Measurements from ENCODE around the gene DRC7.
A peak's percentile ranks its signal among the peaks of the same experiment; 100 is the strongest.

The DRC7 gene

GRCh38 chr16:57694725-57695679, at the start of gene DRC7:
TSS of gene DRC7 (plus strand) at chr16:57694806. CDS start at chr16:57697950, 3,144 bp downstream.
- no peak for TF ChIP-seq CTCF (IDR thresholded peaks at IDR 0.05; ENCODE audit: low read depth, low read length)
- peak; percentile 70 for DNase-seq
- H3K36me3 ChIP-seq = no peaks in the 10 kb centered on the region
- no peak within 1 kb of the TSS; the same call in 1 of the 2 replicates for H3K4me3 ChIP-seq (ENCODE audit: low read depth, low read length)
- no peaks in the 10 kb centered on the region for H3K9me3 ChIP-seq (ENCODE audit: severe bottlenecking)
- H3K27ac ChIP-seq = no peak within 1 kb of the TSS; the same call in 1 of the 2 replicates
- no peaks in the 10 kb centered on the region for H3K27me3 ChIP-seq (ENCODE audit: insufficient read depth, low read depth, severe bottlenecking)

GRCh38 chr16:57645169-57645568, 49.4 kb upstream of the DRC7 start:
- no peak for TF ChIP-seq CTCF (IDR thresholded peaks at IDR 0.05; ENCODE audit: low read depth, low read length)
- no peaks in the 10 kb centered on the region for H3K9me3 ChIP-seq (ENCODE audit: severe bottlenecking)
- H3K27me3 ChIP-seq (ENCODE audit: insufficient read depth, low read depth, severe bottlenecking) = no peaks in the 10 kb centered on the region
- H3K36me3 ChIP-seq = no peaks in the 10 kb centered on the region
- DNase-seq = no peak
- no peak overlapping the region for H3K27ac ChIP-seq
- no peak overlapping the region for H3K4me3 ChIP-seq (ENCODE audit: low read depth, low read length)

- Histone ChIP-seq H3K27ac (no peak overlapping the region), H3K4me3 (ENCODE audit: low read depth, low read length) (no peak overlapping the region), H3K27me3 (ENCODE audit: insufficient read depth, low read depth, severe bottlenecking) (no peaks in the 10 kb centered on the region), H3K36me3 (no peaks in the 10 kb centered on the region), H3K9me3 (ENCODE audit: severe bottlenecking) (no peaks in the 10 kb centered on the region)
- TF ChIP-seq CTCF (IDR thresholded peaks at IDR 0.05; ENCODE audit: low read depth, low read length) = no peak
- no peak for DNase-seq
Measured at GRCh38 chr16:57645691-57646387, 48.8 kb upstream of the DRC7 start.

GRCh38 chr16:57646388-57647039, 48.1 kb upstream of the DRC7 start:
- DNase-seq = no peak
- H3K27ac ChIP-seq = no peak overlapping the region
- H3K4me3 ChIP-seq (ENCODE audit: low read depth, low read length) = no peak overlapping the region
- H3K27me3 ChIP-seq (ENCODE audit: insufficient read depth, low read depth, severe bottlenecking) = no peaks in the 10 kb centered on the region
- no peaks in the 10 kb centered on the region for H3K36me3 ChIP-seq
- TF ChIP-seq CTCF (IDR thresholded peaks at IDR 0.05; ENCODE audit: low read depth, low read length) = no peak
- no peaks in the 10 kb centered on the region for H3K9me3 ChIP-seq (ENCODE audit: severe bottlenecking)

GRCh38 chr16:57647136-57647875, 47.3 kb upstream of the DRC7 start:
- no peaks in the 10 kb centered on the region for H3K27me3 ChIP-seq (ENCODE audit: insufficient read depth, low read depth, severe bottlenecking)
- H3K36me3 ChIP-seq = no peaks in the 10 kb centered on the region
- TF ChIP-seq CTCF (IDR thresholded peaks at IDR 0.05; ENCODE audit: low read depth, low read length) = no peak
- no peak for DNase-seq
- no peaks in the 10 kb centered on the region for H3K9me3 ChIP-seq (ENCODE audit: severe bottlenecking)
- no peak overlapping the region for H3K27ac ChIP-seq
- H3K4me3 ChIP-seq (ENCODE audit: low read depth, low read length) = no peak overlapping the region

All from WERI-Rb-1 (cell line).